GM21381 (cell line): Measurements from ENCODE around the gene GPHN.

Experiments
- ATAC-seq: cut with Tn5 transposase; IDR thresholded peaks from one replicate; pipeline ENCODE4 v1.9.1; 2021; ENCODE audit warnings: mild to moderate bottlenecking, moderate library complexity; ENCODE audit not compliant: unreplicated experiment

Gene GPHN

GRCh38 chr14:67192366-67192765, 684.4 kb downstream of the GPHN start:
- ATAC-seq = no peak

- ATAC-seq = no peak
These were observed 687.3 kb downstream of the GPHN start for GRCh38 chr14:67195279-67195678.

GRCh38 chr14:67199016-67199415, 691.1 kb downstream of the GPHN start:
- no peak for ATAC-seq

- no peak for ATAC-seq
These were observed 699.9 kb downstream of the GPHN start for GRCh38 chr14:67207810-67208209.

- no peak for ATAC-seq
These were observed 710.2 kb downstream of the GPHN start for GRCh38 chr14:67218126-67218525.

- no peak for ATAC-seq
These were observed 713.5 kb downstream of the GPHN start for GRCh38 chr14:67221248-67221981.

GRCh38 chr14:67221982-67222328, 714.0 kb downstream of the GPHN start:
- ATAC-seq = no peak

- no peak for ATAC-seq
These were observed 717.6 kb downstream of the GPHN start for GRCh38 chr14:67225523-67225922.

GRCh38 chr14:67228325-67228984, 720.5 kb downstream of the GPHN start:
- ATAC-seq = no peak
